Lower leg skin (tissue), 3 donors: Measurements from ENCODE around the gene PCMT1.

Experiments
- POLR2A ChIP-seq, 2 donors: fragments of 450-650 bp; IDR thresholded peaks; one replicate each; pipeline ENCODE4 v1.6.1; 2016 to 2017; ENCODE audit warnings: antibody characterized with exemption in 2 of 2, mild to moderate bottlenecking in 1 of 2, moderate library complexity in 1 of 2
- TF ChIP-seq, protein P1 (sequence below), 3 donors: fragments of 450-650 bp; IDR thresholded peaks; one replicate each; pipeline ENCODE4 v1.5.1; 2016; ENCODE audit warnings: antibody characterized with exemption in 3 of 3, mild to moderate bottlenecking in 3 of 3, moderate library complexity in 2 of 3

GRCh38 chr6:149746147-149746946 lies 3.2 kb upstream of the PCMT1 start, which contains the start of gene NUP43:
- TF ChIP-seq, protein P1, sequence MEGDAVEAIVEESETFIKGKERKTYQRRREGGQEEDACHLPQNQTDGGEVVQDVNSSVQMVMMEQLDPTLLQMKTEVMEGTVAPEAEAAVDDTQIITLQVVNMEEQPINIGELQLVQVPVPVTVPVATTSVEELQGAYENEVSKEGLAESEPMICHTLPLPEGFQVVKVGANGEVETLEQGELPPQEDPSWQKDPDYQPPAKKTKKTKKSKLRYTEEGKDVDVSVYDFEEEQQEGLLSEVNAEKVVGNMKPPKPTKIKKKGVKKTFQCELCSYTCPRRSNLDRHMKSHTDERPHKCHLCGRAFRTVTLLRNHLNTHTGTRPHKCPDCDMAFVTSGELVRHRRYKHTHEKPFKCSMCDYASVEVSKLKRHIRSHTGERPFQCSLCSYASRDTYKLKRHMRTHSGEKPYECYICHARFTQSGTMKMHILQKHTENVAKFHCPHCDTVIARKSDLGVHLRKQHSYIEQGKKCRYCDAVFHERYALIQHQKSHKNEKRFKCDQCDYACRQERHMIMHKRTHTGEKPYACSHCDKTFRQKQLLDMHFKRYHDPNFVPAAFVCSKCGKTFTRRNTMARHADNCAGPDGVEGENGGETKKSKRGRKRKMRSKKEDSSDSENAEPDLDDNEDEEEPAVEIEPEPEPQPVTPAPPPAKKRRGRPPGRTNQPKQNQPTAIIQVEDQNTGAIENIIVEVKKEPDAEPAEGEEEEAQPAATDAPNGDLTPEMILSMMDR (IDR thresholded peaks at IDR 0.05), result peak in 1 of 3 donors; percentile 54
- no peak for TF ChIP-seq POLR2A (IDR thresholded peaks at IDR 0.05)
